A549 (cell line): ENCODE measurements around the gene ARL5C.

Source experiments
- CTCF ChIP-seq: fragments of >200 bp; sonication (Bioruptor Twin); formaldehyde crosslinking; IDR thresholded peaks from 3 replicates; pipeline ENCODE4 v1.5.1; 2016
- EP300 ChIP-seq, 2 experiments: fragments of >200 bp; sonication (Bioruptor Twin); formaldehyde crosslinking; IDR thresholded peaks; 2 replicates in 1 of 2; 3 replicates in 1 of 2; pipeline ENCODE4 v1.6.1; 2016 to 2017
- ESRRA ChIP-seq: fragments of 150-350 bp; IDR thresholded peaks from 2 replicates; pipeline ENCODE4 v1.6.1; 2014; ENCODE audit warnings: mild to moderate bottlenecking, low read length, borderline replicate concordance
- POLR2A ChIP-seq: IDR thresholded peaks from 2 replicates; pipeline ENCODE4 v1.6.1; 2012; ENCODE audit warnings: mild to moderate bottlenecking, low read length
- USF2 ChIP-seq: fragments of 450-650 bp; IDR thresholded peaks from 2 replicates; pipeline ENCODE4 v1.6.1; 2014; ENCODE audit warnings: antibody characterized with exemption

GRCh38 chr17:39150795-39151149 lies 15.2 kb downstream of the ARL5C start:
- TF ChIP-seq USF2 (no peak), CTCF (no peak), EP300 (IDR thresholded peaks at IDR 0.05) (no peak), ESRRA (no peak), POLR2A (no peak)
